WTC11 (cell line): Measurements from ENCODE around the gene ELP5. TPM values are rescaled to one million over a fixed set of nuclear protein-coding genes. Genes with fewer than 3 reads are reported as not detected.
"Not testable (repeated sequence)": the region's sequence is repeated elsewhere in the genome, so short reads cannot be mapped to it uniquely, and the experiment has no call there.

Source experiments
- ATAC-seq: fragments of 200-7000 bp; cut with Tn5 transposase; 2 replicates; pipeline ENCODE4 v1.10.0; 2021; ENCODE audit warnings: mild to moderate bottlenecking, moderate library complexity
- CTCF ChIA-PET: fragments of 300-600 bp; sonication (Branson Sonifier 250); formaldehyde crosslinking; loops from one replicate; lab custom pipeline; 2021; ENCODE audit warnings: antibody characterized with exemption; lab: Charles Lee
- POLR2A ChIA-PET: fragments of 350-600 bp; sonication (Branson Sonifier 250); formaldehyde crosslinking; loops from one replicate; lab custom pipeline; 2021; ENCODE audit warnings: antibody characterized with exemption; lab: Charles Lee
- DNase-seq: peaks from one replicate; pipeline ENCODE4 v3.0.0; 2021; ENCODE audit warnings: low spot score
- H3K27ac Mint-ChIP-seq: 2 replicates; pipeline ENCODE4 v1.8.0; 2021; ENCODE audit warnings: mixed read lengths
- H3K27me3 Mint-ChIP-seq: 2 replicates; pipeline ENCODE4 v1.8.0; 2021; ENCODE audit warnings: low read depth, mild to moderate bottlenecking, moderate library complexity, mixed read lengths
- H3K36me3 Mint-ChIP-seq: 2 replicates; pipeline ENCODE4 v1.8.0; 2021; ENCODE audit warnings: mixed read lengths
- H3K4me1 Mint-ChIP-seq: 2 replicates; pipeline ENCODE4 v1.8.0; 2022; ENCODE audit warnings: mixed read lengths
- H3K4me3 Mint-ChIP-seq: 2 replicates; pipeline ENCODE4 v1.8.0; 2021; ENCODE audit warnings: mild to moderate bottlenecking, moderate library complexity, mixed read lengths
- H3K9me3 Mint-ChIP-seq: 2 replicates; pipeline ENCODE4 v1.8.0; 2021; ENCODE audit warnings: mixed read lengths
- ELF4 ChIP-seq: sonication (generic); formaldehyde crosslinking; IDR thresholded peaks from 2 replicates; pipeline ENCODE4 v1.8.1; 2022; ENCODE audit warnings: low read depth, mild to moderate bottlenecking, moderate library complexity, missing genetic modification reagents
- ESRRA ChIP-seq: sonication (generic); formaldehyde crosslinking; IDR thresholded peaks from 2 replicates; pipeline ENCODE4 v1.8.1; 2022; ENCODE audit warnings: mild to moderate bottlenecking, missing genetic modification reagents, borderline replicate concordance
- NR2C2 ChIP-seq: sonication (generic); formaldehyde crosslinking; IDR thresholded peaks from 2 replicates; pipeline ENCODE4 v1.8.0; 2022; ENCODE audit warnings: mild to moderate bottlenecking, missing genetic modification reagents
- OVOL2 ChIP-seq: fragments of 250-450 bp; sonication (Bioruptor Pico); IDR thresholded peaks from 2 replicates; pipeline ENCODE4 v1.9.0; 2021; ENCODE audit warnings: mild to moderate bottlenecking, borderline replicate concordance
- PRRX2 ChIP-seq: fragments of 250-450 bp; sonication (Bioruptor Pico); IDR thresholded peaks from 2 replicates; pipeline ENCODE4 v1.8.0; 2021; ENCODE audit warnings: mild to moderate bottlenecking
- ZBTB21 ChIP-seq: sonication (generic); formaldehyde crosslinking; IDR thresholded peaks from 2 replicates; pipeline ENCODE4 v1.8.1; 2023; ENCODE audit warnings: mild to moderate bottlenecking, missing genetic modification reagents, borderline replicate concordance
- ZNF317 ChIP-seq: sonication (generic); formaldehyde crosslinking; IDR thresholded peaks from 2 replicates; pipeline ENCODE4 v1.8.1; 2023; ENCODE audit warnings: low read depth, mild to moderate bottlenecking, moderate library complexity, missing genetic modification reagents, borderline replicate concordance
- ZNF532 ChIP-seq: fragments of 250-450 bp; sonication (Bioruptor Pico); IDR thresholded peaks from 2 replicates; pipeline ENCODE4 v1.9.0; 2021; ENCODE audit warnings: mild to moderate bottlenecking, borderline replicate concordance
- total RNA-seq: library from RNA; stranded (reverse); gene quantifications from 3 replicates; pipeline ENCODE4 v1.2.3, GENCODE V29; 2021
- TF ChIP-seq, protein P1 (sequence below): sonication (generic); formaldehyde crosslinking; IDR thresholded peaks from 2 replicates; pipeline ENCODE4 v1.8.1; 2022; ENCODE audit warnings: mild to moderate bottlenecking, moderate library complexity, missing genetic modification reagents
- TF ChIP-seq, protein P2 (sequence below): sonication (generic); formaldehyde crosslinking; IDR thresholded peaks from 2 replicates; pipeline ENCODE4 v1.8.0; 2022; ENCODE audit warnings: mild to moderate bottlenecking, missing genetic modification reagents

The ELP5 gene
- total RNA-seq, 1 experiment from 2014 or later, result 101 TPM

GRCh38 chr17:7243453-7243729 lies 8.6 kb upstream of the ELP5 start:
- Mint-ChIP-seq H3K27ac (peak overlapping the region; percentile 96), H3K4me3 (peak overlapping the region; percentile 90), H3K9me3 (no peaks in the 10 kb centered on the region), H3K4me1 (peaks cover 33% of the 10 kb centered on the region), H3K27me3 (no peaks in the 10 kb centered on the region), H3K36me3 (peaks cover 33% of the 10 kb centered on the region)
- ChIA-PET CTCF (interaction anchor here (0.7 to 3.4 kb wide), 6 partner anchors 23 to 197 kb away, joined by 3 to 21 read pairs (median 8); partner anchors contain the start of genes ACADVL, DLG4 and SLC2A4), POLR2A (interaction anchor here (1.0 to 2.3 kb wide), 6 partner anchors 8 to 38 kb away, joined by 3 to 8 read pairs (median 6); partner anchors contain the start of genes ACADVL, CTDNEP1, DLG4 and DVL2)
- no peak for DNase-seq
- TF ChIP-seq OVOL2 (CRISPR knock-in tag), result no peak
- no peak for TF ChIP-seq ELF4
- TF ChIP-seq, protein P1, sequence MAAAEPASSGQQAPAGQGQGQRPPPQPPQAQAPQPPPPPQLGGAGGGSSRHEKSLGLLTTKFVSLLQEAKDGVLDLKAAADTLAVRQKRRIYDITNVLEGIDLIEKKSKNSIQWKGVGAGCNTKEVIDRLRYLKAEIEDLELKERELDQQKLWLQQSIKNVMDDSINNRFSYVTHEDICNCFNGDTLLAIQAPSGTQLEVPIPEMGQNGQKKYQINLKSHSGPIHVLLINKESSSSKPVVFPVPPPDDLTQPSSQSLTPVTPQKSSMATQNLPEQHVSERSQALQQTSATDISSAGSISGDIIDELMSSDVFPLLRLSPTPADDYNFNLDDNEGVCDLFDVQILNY, result no peak
- ATAC-seq, result no peak

DNA sequence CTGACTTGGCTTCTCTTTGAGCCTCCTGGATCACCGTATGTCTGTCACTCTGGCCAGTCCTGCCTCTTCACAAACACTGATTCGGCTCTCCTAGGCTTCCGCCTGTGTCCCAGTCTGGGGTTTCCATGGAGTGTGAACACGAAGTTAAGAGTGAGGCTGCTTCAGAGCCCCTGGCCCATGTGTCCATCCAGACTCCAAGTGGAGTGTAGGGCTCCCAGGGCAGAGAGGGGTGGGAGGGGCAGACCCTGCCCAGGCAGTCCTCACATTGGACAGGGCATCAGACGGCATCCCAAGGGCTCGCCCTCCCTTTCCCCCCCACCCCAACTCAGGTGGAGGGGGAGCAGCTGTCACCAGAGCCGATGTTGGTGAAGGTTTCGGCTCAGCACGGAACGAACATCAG lies 8.2 kb upstream of the ELP5 start:
- Mint-ChIP-seq H3K36me3 (peaks cover 33% of the 10 kb centered on the region), H3K4me1 (peaks cover 33% of the 10 kb centered on the region), H3K4me3 (peak overlapping the region; percentile 90; the same call in 1 of the 2 replicates), H3K27ac (peak overlapping the region; percentile 76; the same call in 1 of the 2 replicates)
- not testable (repeated sequence) for H3K9me3 Mint-ChIP-seq, ATAC-seq, DNase-seq, H3K27me3 Mint-ChIP-seq
- ChIA-PET POLR2A (interaction anchor here (1.0 kb wide), 1 partner anchor 9 kb away, joined by 4 read pairs; the partner anchor contains the start of gene DVL2), CTCF (interaction anchor here (3.4 kb wide), 2 partner anchors 24 to 38 kb away, joined by 16 to 21 read pairs; partner anchors contain the start of genes ACADVL, DLG4 and SLC2A4)

DNA sequence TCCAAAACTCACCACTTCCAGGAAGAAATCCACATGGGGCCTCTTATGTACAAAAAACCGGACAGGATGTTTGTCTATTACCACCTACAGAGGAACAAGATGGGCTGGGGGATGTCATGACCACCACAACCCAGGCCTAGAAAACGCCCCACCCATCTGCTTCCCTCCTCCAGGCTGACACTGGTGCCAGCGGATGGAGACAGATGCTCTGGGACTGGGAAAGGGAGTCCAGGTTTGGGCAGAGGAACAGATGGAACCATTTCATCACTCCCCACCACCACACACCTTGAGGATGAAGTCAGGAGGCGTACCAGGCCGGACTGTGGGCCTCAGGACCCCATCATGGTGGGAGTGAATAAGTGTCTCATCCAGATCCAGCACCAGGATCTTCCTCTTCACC lies 5.2 kb upstream of the ELP5 start:
- peak overlapping the region; percentile 61; the same call in 1 of the 2 replicates for H3K27ac Mint-ChIP-seq
- ATAC-seq (no peak), DNase-seq (no peak)
- H3K9me3 Mint-ChIP-seq, result no peaks in the 10 kb centered on the region
- POLR2A ChIA-PET, result interaction anchor here (1.0 kb wide), 1 partner anchor 10 kb away, joined by 3 read pairs; no protein-coding TSS in a partner anchor
- H3K36me3 Mint-ChIP-seq, result peaks cover 28% of the 10 kb centered on the region
- peaks cover 32% of the 10 kb centered on the region for H3K4me1 Mint-ChIP-seq
- no peak overlapping the region for H3K4me3 Mint-ChIP-seq
- H3K27me3 Mint-ChIP-seq, result no peaks in the 10 kb centered on the region
- TF ChIP-seq NR2C2, result no peak
- CTCF ChIA-PET, result no interaction called here

GRCh38 chr17:7248796-7249195 lies 3.2 kb upstream of the ELP5 start:
- Mint-ChIP-seq H3K27ac (peak overlapping the region; percentile 37), H3K27me3 (no peaks in the 10 kb centered on the region)
- TF ChIP-seq ESRRA (CRISPR knock-in tag) (no peak), ZBTB21 (no peak), PRRX2 (CRISPR knock-in tag) (no peak), ZNF532 (CRISPR knock-in tag) (no peak), ZNF317 (CRISPR knock-in tag) (no peak), NR2C2 (no peak)
- TF ChIP-seq, protein P2, sequence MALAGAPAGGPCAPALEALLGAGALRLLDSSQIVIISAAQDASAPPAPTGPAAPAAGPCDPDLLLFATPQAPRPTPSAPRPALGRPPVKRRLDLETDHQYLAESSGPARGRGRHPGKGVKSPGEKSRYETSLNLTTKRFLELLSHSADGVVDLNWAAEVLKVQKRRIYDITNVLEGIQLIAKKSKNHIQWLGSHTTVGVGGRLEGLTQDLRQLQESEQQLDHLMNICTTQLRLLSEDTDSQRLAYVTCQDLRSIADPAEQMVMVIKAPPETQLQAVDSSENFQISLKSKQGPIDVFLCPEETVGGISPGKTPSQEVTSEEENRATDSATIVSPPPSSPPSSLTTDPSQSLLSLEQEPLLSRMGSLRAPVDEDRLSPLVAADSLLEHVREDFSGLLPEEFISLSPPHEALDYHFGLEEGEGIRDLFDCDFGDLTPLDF (CRISPR knock-in tag), result no peak
- TF ChIP-seq, all 79 proteins: peak for 0
- Mint-ChIP-seq H3K4me3 (no peak overlapping the region), H3K4me1 (peaks cover 34% of the 10 kb centered on the region), H3K9me3 (no peaks in the 10 kb centered on the region), H3K36me3 (peaks cover 32% of the 10 kb centered on the region)
- ChIA-PET POLR2A (no interaction called here), CTCF (interaction anchor here (0.8 to 1.6 kb wide), 2 partner anchors 13 to 47 kb away, joined by 3 to 4 read pairs; no protein-coding TSS in a partner anchor)
- DNase-seq (no peak), ATAC-seq (no peak)
